Inferior parietal cortex (tissue), 1 donor: Measurements from ENCODE around the gene SHISAL2A.
A peak's percentile ranks its signal among the peaks of the same experiment; 100 is the strongest.

ENCODE experiments used
- DNase-seq: peaks from one replicate; pipeline ENCODE4 v3.0.0-alpha.2; 2016; ENCODE audit errors: extremely low spot score

The SHISAL2A gene

DNA sequence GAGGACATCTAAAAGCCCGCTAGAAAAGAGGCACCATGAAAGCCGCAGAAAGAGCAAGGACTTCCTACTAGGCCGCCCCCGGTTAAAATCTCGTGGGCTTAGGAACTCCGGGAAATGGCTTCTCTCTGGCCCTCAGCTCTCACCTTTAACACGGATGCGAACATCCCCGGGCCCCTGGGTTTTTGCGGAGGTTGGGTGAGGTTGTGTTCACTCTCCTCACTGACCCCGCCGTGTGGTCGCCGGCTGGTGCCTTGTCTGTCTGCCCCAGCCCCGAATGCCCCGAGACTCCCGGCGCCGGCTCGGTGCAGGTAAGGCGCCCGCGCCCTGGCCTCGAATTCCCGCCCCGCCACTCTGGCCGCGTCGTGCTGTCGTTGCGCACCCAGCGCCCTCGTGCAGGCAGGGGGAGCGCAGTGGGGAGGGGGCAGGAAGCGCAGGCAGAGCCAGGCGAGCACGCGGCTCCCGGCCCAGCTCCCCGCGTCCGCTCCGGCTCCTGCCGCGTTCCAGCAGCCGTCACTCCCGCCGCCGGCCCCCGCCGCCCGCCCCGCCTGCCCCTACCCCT lies at the start of gene SHISAL2A:
TSS of gene SHISAL2A (plus strand) at position 437 of the 559 bp plus-strand sequence. CDS start 326 bp downstream, outside the sequence.
- DNase-seq: no peak

DNA sequence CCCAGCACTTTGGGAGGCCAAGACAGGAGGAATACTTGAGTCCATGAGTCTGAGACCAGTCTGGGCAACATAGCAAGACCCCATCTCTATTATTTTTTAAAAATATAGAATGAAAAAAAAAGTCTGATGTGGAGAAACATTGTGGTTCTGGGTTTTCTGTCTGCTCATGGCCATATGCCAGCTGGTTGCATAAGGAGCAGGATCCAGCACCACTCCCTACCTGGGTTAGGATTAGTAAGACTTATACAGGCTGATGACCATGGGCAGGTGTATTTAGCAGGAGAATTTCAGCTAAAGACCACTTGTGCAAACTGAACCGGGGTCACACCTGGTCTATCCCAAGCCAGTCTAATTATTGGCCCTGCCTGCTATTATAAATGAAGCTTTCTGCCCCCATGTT lies 47.5 kb upstream of the SHISAL2A start:
- no peak for DNase-seq

DNA sequence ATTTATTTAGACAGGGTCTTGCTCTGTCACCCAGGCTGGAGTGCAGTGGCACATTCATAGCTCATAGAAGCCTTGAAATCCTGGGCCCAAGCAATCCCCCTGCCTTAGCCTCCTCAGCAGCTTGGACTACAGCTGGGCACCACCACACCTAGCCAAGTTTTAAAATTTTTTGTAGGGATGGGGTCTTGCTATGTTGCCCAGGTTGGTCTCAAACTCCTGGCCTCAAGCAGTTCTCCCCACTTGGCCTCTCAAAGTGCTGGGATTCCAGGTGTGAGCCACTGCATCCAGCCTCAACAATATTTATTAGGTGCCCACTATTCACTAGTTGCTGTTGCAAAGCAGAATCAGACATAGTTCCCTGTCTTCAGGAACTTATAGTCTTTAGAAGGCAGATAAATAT lies 44.9 kb upstream of the SHISAL2A start:
- DNase-seq: no peak

DNA sequence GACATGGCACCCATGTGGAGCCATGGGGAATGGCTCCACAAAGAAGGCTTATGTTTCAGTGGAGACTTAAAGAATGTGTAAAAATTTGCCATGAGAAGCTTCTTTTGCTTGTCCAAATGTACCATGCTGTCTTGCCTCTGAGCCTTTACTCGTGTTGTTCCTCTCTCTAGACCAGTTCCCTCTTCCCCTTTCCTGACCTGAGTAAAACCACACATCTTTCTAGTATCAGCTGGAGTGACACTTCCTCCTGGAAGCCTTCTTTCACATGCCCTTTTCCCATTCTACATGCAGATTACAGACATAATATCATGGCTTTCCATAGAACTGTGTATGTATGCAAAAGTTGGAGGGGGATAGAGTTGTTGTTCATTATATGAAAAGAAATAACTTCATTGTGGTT lies 44.4 kb upstream of the SHISAL2A start:
- no peak for DNase-seq

DNA sequence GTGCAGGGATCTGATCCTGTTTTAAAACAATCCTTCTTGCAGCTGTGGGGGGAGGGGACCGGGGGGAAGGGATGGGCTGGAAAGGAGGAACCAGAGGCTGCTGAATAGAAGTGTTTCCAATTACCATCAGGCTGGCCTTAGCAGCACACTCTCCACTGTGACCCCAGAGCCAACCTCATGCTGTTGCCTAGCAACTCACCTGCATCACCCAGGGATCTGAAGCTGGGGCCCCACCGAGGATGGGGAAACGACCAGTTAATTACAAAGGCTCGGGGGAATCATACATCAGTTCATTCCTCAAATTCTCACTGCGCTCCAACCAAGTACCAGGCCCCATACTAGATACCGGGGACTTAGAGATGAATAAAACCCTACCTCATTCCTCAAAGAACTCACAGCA lies 42.7 kb upstream of the SHISAL2A start:
- DNase-seq: no peak

DNA sequence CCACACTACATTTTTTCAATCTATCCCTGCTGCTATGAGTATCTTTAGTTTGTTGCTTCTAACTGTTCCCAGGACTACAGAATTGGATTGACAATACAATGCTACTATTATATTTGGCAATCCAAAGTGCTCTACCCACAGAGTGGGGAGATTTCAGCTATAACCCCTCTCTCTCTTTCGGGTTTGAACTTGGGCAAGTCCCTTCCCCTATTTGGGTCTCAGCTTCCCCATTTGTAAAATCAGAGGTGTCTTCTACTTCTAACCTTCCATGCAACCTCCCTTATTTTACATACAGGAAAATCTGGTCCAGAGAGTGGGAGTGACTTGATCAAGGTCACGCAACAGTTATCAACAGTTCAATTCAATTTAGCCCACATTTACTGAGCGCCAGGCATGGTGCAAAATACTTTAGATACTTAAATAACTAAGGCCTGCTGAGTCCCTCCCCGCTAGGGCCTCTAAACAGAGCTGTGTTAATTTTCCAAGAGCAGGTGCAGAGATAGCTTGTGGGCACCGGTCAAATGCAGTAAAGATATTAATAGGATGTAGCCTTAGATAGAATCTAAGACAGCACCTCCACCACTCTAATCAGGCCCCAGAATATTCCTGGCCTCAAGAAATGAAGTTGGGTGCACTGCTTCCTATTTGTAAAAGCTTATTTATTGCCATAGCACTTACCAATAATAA lies 40.2 kb upstream of the SHISAL2A start:
- DNase-seq: no peak

DNA sequence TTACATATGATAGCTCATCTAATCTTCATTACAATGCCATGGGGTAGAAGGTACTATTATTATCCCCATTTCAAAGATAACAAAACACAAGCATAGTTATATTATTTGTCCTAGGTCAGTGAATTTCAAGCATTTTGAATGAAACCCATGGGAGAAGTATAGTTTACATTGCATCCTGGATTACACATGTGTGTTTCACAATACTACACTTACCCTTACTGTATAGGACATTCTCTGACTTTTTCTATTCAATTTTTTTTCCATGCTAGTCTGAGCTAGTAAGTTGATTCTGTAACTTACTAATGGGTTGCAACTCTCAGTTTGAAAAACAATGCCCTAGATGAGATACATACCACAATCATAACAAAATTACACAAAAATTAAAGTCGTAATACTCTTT lies 39.5 kb upstream of the SHISAL2A start:
- DNase-seq: no peak

DNA sequence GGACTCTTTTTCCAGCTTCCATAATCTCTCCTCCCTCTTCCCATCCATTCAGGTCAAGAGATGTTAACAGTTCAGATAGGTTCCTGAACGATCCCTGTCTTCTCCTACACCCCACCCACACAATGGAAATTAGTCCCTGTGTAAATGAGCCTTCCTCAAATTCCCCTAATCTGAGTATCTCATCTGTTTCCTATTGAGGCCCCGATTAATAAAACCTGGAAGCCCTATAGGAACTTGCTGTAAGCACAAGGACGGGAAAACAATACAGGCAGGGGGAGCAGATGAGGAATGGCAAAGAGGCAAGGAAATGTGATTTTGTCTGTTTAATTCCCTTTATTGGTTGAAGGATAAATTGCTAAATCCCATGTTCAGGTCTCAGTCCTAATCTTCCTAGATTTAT lies 37.9 kb upstream of the SHISAL2A start:
- no peak for DNase-seq

DNA sequence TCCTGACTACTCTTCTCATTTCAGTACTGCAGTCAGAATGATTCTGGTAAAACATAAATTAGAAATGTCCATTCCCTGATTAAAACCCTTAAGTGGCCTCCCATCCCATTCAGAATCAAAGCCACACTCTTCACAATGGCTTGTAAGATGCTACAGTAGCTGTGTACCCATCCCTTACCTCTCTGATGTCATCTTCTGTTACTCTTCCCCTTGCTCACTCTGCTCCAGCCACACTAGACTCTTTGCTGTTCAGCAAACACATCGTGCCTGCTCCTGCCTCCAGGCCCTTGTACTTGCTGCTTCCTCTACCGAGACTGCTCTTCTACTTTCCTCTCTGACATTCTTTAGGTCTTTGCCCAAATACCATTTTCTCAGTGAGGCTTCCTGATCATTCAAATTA lies 35.1 kb upstream of the SHISAL2A start:
- no peak for DNase-seq

DNA sequence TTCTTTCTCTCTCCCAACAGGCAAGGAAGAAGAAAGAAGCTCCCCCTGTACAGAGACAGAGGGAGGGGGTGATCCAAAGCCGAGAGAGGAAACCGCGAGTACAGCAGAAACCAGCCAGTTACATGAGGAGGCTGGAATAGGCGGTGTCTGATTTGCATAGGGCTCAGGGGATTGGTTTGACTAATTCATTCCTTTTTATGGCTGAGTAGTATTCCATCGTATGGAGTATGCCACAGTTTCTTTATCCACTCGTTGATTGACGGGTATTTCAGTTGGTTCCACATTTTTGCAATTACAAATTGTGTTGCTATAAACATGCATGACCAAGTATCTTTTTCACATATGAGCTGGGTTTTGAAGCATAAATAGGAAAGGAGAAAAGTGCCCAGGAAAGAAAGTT lies 34.2 kb upstream of the SHISAL2A start:
- DNase-seq: no peak

DNA sequence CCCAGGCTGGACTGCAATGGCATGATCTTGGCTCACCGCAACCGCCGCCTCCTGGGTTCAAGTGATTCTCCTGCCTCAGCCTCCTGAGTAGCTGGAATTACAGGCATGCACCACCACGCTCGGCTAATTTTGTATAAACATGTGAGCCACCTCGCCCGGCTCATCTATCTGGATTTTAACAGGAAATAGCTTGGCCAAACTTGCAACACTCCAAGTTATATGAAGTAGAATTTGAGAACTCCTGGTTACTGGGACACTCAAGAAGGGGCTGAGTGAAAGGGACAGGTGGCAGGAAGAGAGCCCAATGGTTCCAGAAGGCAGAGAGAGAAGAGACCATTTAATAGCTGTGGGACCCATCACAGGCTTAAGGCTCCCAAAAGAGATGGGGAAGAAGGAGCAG lies 33.7 kb upstream of the SHISAL2A start:
- no peak for DNase-seq

DNA sequence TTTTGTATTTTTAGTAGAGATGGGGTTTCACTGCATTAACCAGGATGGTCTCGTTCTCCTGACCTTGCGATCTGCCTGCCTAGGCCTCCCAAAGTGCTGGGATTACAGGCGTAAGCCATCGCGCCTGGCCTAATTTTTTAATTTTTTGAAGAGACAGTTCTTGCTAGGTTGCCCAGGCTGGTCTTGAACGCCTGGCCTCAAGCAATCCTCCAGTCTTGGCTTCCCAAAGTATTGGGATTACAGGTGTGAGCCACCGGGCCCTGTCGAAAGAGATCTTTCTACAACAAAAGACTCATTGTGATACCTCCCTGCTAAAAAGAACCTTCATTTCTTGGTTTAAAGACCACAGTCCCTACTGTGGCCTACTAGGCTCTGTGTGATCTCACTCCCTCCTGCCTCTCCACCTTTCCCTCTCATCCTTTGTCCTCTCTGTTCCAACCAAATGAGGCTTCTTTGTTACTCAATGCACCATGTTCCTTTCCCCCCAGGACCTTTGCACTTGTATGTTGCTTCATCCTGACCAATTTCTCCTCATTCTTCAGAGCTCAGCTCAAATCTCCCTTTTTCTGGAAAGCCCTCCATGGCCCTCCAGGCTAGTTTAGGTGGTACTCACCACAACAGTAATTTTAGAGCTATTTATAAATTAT lies 32.3 kb upstream of the SHISAL2A start:
- no peak for DNase-seq

DNA sequence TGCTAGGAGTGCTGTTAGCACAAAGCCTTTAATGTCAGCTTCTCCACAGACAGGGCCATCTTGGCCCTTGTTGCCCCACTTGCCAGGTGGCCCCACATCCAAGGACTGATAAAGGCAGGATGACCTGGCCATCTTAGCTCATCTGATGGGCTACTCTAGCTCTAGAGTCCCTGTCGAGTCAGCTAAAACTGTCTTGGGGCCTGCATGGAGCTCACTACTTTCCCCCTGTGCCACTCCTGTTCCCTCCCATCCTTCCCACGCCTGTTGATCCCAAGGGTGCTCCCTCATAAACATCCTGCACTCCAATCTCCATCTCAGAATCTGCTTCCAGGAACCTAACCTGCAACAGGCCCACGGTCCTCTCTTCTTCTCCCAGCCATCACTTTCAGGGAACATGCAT lies 31.4 kb upstream of the SHISAL2A start:
- DNase-seq: no peak

DNA sequence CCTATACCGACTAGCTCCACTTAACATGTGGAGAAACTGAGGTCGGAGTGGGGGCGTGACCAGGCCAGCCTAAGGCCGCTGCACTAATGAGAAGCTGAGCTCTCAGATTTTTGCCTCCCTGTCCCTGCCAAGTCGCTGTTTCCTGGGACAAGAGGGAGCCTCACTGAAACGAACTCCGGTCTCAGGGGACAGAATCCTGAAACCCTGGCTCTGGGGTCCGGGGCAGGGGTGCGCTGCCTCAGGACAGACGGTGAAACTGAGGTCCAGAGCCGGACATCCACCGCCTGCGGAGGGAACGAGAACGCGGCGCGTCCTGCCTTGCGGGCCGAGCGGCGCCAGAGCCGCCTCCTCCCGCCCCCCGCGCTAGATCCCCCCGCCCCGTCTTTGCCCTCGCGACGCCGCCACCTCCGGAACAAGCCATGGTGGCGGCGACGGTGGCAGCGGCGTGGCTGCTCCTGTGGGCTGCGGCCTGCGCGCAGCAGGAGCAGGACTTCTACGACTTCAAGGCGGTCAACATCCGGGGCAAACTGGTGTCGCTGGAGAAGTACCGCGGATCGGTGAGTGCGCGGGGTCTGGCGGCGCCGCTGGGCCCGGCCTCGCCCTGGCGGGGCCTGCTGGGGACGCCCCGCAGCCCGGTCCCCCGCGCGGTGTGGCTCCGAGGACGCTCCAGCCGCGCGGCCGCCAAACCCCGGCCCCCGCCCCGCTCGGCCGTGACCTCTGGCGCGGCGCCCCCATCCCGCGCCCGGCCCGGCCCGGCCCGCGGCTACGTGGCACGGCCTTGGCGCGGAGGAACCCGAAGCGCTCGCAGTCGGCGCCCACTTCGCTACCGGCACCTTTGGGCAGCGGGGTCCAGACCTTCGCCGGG lies 30.7 kb upstream of the SHISAL2A start, which contains the start of gene GPX7:
TSS of gene GPX7 (plus strand) at position 381 of the 865 bp plus-strand sequence. CDS start at position 420, 39 bp downstream.
- DNase-seq: peak; percentile 22

DNA sequence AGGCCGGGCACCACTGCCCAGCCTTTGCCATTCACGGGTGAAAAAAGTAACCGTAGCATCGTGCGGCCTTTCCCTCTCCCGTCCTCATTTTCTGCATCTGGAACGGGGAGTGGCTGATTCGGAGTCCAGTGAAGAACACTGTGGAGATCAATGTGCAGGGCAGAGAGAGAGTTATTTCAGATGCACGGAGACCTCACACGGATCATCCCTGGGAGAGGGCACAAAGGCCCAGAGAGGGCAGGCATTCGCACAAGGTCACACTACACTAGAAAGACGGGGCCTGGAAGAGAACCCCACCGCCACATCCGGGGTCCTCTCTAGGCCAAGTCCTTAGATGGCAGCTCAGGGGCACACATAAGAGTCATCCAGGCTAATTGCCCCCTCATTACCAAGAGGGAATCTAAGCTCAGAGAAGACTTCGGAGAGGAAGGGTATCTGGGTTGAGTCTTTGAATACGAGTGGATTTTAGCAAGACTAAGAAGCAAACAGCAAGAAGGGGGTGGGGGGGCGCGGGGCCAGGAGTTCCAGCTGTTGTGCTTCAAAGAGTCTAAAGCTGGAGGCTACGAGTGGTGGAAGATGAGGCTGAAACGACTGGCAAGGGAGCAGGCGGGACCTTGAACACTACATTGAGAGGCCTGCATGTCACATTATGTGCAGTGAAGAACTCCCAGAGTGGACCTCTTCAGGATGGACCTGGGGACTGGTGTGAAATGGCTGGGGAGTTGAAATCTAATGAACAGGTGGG lies 29.9 kb upstream of the SHISAL2A start:
- peak; percentile 13 for DNase-seq

DNA sequence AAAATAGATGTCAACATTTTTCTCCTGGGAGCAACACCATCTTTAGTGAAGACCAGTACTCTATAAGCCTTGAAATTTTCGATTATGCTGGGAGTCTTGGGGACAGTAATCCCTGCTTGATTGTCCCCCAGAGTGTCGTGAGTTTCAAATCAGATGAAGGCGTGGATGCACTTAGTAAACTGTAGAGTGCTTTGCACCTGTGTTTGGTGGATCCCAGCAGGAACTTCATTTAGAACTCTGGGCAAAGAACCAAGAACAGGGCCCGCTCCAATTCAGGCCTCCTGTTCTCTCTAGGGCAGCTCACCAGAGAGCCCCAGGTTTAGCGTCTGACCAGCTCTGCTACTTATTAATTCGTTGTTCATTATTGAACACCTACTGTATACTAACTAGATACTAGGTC lies 29.3 kb upstream of the SHISAL2A start:
- no peak for DNase-seq

DNA sequence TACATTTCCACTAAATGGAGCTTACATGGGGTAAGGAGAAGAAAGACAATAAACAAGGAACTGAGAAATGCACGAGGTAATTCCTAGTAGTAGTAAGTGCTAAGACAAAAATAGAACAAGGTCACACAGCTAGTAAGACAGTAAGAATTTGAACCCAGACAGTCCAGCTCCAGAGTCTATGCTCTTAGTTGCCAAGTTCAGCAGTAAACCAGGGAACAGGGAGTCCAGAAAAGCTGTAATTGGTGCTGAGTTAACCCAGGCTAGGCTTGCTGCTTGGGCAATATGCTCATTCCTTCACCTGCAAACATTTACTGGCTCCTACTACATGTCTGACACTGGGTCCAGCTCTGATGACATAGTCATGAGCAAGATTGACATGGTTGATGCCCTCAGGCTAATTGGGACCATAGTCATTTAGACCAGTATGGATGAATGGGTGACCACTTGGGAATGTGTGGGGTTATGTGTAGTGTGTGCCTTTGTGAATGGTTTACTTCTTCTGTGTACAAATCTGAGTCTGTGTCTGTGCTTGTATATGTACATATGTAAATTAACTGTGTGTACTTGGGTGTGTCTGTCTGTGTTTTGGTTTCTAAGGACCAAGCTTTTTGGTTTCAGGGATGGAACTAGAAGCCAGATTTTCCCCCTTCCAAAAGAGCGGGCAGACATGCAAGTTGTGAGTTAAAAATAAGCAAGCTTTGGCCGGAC lies 28.8 kb upstream of the SHISAL2A start:
- DNase-seq: no peak

DNA sequence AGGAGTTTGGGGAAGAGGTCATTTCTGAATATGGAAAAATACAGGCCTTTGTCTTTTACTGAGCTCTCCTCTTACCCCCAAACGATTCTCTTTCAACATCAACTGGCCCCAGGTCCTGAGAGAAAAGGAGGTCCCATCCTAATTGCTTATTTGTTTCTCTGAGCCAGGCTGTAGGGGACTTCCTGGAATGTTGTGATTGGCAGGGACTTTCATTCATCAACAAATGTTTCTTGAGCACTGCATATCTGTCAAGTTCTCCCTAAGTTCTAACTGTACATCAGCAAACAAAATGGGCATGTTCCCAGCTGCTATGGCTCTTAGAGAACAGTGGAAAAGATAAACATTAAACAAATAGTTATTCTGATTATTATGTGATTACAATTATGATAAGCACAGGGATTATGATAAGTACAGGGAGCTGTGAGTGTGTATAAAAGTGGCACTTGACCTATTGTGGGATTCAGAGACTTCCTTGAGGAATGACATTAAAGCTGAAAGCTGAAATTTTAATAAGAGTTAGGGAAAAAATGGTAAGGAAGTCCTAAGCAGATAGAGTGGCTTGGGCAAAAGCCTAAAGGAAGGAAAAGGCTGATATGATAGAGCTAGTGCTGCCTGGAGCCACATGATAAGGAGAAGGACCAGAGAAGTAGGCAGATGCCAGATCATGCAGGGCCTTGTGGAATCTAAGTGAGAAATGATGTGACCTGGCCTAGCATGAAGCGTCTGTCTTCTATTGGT lies 19.2 kb upstream of the SHISAL2A start:
- no peak for DNase-seq

DNA sequence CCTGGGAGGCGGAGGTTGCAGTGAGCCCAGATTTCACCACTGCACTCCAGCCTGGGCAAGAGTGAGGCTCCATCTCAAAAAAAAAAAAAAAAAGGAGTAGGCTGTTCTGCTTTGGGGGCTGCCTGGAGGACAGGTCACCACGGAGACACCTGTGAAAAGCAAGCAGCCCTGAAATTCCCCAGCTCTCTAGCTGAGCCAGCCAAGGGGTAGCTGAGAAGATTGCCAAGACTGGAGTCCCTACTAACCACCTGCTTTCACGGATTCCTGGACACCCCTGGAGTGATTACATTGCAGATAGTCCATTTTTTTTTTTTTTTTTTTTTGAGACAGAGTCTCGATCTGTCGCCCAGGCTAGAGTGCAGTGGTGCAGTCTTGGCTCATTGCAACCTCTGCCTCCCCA lies 18.3 kb upstream of the SHISAL2A start:
- no peak for DNase-seq

DNA sequence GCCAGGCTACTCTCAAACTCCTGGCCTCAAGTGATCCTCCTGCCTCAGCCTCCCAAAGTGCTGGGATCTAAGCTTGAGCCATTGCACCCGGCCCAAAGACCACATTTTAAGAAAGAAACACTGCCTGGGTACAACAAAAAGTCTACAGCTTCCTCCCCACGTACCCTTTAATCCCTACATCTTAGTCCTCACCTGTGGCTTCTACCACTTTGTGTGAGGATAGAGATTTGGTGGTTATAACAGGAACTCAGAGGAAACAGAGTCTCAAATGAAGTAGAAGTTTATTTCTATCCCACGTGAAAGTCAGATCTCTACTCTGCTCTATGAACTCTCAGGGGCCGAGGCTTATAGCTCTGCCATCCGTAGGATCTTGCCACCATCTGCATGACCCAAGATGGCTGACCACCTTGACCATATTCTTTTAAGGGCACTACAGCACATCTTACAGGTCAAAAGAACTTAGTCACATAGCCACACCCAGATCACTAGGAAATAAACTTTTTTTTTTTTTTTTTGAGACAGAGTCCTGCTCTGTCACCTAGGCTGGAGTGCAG lies 17.4 kb upstream of the SHISAL2A start:
- no peak for DNase-seq
